NCI-H226 (cell line): ENCODE results near the gene AGXT.

Source experiments
- DNase-seq: peaks from one replicate; pipeline ENCODE4 v3.0.0-alpha.2; 2015

AGXT gene

DNA sequence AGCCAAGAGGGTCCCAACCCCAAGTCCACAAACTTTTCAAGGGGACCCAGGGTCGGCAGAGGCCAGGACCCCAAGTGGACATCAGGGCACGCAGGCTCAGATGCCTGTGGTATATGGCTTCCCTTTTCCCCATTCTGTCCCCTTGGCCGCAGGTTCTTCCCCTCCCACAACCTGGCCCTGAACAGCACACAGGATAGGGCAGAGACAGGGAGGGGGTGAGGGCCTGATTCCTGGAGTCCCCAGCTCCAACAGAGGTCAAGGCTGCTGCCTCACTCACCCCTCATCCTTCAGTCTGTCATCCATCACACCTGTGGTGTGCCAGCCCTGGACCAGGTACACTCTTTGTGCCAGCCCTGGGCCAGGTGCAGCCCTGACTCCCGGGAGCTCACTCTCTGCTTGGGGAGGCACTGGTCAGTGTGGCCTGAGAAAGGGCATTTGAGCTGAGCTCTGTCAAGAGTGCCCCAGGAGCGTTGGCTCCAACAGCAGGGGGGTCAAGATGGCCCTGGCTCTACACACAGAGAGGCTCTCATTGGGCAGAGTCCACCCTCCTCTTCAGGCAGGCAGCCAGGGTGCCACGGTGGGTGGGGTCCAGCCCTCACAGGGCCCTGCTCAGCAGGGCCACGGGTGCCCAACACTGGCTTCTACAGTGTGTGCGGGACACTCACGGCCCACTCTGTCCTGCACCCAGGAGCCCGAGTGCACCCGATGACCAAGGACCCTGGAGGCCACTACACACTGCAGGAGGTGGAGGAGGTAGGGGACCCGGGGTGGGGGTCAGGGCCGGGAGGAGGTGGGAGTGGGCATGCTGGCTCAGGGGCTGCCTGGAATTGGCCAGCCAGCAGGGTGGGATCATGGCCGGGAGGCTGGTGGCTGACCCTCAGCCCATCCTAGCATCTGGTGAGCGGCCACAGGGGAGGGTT, 1.6 kb downstream of the AGXT start:
- DNase-seq: no peak

- DNase-seq: no peak
Observed at GRCh38 chr2:240871071-240871958, 2.7 kb downstream of the AGXT start.

GRCh38 chr2:240872317-240873097, 3.9 kb downstream of the AGXT start:
- DNase-seq: no peak

- no peak for DNase-seq
Observed at GRCh38 chr2:240873098-240873788, 4.6 kb downstream of the AGXT start.

DNA sequence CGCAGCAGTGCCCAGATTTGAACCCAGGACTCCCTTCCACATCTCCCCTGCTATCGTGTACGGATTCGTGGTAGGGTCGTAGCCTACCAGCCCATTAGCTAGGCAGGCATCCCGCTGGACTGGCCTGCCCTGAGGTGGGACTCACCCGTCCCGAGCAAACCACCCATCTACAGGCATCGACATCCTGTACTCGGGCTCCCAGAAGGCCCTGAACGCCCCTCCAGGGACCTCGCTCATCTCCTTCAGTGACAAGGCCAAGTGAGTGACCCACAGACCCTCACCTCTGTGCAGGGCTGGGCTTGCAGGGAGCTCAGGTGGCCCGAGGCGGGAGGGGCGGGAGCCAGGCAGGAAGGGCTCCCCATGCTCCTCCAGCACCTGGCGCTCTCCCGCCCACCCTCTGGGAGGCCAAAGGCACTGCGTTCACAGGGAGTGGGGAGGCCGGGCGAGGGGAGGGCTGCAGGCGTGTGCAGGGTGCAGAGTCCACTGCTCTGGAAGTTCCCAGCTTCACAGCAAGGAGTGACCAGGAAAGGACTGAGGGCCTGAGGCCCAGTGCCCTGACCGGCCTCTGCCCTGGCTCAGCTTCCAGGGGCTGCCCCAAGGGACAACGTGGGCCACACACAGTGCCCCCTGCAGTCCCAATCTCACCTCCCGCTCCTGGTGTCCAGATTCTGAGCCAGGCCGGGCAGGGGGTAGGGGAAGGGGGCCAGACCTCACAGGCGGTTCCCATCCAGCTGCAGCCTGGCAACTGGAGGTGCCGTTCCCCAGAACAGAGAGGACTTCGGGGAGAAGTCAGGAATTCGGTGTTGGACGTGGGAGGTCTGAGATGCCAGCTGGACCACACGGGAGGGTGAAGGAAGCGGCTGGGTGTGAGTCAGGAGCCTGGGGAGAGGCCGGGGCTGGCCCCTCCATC, 5.4 kb downstream of the AGXT start:
- DNase-seq: peak; percentile 14

DNA sequence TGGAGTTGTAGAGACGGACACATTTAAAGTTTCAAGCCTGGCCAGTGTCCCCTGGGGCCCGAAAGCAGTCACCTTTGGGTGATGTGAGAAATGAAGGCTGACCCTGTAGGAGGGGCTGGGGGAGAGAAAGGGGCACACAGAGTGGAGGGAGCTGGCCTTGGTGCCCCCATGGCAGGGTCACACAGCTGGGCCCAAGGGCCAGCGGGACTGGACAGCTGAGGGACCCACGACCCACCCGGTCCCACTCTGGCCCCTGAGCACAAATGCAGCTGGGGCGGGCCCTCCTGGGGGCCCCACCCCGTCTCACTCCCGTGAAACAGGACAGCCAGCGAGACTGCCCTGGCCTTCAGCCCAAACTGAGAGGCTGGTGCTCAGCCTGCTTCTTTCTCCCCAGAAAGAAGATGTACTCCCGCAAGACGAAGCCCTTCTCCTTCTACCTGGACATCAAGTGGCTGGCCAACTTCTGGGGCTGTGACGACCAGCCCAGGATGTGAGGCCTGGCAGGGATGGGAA, 6.1 kb downstream of the AGXT start:
- no peak for DNase-seq

GRCh38 chr2:240875228-240876034, 6.8 kb downstream of the AGXT start:
- DNase-seq: no peak

DNA sequence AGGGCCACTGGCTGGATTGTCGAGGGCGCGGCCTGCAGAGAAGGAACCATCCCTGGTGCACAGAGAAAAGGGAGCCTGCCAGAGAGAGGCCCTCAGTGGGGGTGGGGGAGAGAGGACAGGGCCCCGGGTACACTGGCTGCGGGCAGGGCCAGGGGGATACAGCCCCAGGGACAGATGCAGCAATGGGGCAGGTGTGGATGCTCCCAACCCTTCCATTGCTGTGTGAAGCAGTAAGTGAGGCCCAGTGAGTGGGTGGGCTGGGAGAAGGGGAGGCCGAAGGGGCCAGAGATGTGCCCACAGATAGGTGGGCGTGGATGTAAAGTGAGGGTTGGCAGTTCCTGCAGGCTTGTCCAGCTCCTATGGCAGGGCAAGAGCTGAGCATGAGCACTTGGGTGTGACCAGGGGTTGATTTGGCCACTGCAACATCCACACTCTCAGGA, 7.4 kb downstream of the AGXT start:
- DNase-seq: no peak

DNA sequence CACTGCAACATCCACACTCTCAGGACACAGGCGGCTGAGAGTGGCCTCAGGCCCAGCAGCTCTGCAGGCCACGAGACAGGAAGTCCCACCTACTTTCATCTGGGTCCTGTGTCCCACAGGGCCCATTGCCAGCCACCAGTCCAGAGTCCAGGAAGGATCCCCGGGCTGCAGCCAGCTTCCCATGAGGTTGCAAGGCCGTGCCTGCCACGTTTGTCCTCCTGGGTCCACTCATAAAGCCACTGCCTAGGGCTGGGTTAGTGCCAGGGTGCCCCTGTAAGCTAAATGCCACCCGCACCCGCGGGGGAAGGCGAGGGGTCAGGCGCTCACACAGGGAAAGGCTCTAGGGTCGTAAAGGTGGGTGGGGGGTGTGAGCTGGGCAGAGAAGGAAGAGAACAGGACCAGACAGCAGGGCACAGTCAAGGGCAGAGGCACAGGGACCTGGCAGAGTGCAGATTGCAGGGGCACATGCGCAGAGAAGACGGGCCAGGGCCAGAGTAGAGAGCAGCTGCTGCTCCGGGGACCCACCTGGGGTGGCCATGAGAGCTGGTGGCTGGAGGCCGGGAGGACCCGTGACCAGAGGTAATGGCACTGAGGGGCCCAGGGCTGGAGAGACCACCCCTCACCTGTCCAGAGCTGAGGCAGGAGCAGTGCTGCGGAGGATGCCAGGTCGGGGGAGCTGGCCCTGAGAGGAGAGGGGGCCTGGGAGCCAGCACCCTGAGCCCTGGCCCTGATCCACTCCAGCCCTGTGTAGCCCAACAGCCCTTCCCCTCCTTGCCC, 8.0 kb downstream of the AGXT start:
- DNase-seq: no peak

- no peak for DNase-seq
Observed at GRCh38 chr2:240877460-240878340, 9.1 kb downstream of the AGXT start.

DNA sequence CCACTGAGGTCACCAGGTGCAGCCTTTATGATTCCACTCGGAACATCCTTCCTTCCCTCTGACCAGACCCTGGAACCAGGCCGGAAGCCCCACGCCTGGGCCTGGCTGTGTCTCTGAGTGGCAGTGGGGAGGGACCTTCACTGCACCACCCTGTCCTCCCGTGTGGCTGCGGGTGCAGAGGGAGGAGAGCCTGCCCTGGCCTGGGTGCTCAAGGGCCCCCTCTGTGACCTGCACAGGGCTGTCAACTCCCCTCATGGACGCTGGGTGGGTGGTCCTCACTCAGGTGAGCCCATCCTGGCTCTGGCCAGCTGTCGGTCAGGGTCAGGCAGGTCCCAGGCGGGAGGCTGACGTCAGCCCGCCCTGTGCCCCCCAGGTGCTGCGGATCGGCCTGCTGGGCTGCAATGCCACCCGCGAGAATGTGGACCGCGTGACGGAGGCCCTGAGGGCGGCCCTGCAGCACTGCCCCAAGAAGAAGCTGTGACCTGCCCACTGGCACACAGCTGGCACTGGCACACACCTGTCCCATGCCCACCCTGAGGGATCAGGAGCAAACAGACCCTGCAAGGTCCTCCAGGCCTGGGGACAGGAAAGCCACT, 9.8 kb downstream of the AGXT start:
- DNase-seq: no peak

- DNase-seq: no peak
Observed at GRCh38 chr2:240879105-240879504, 10.5 kb downstream of the AGXT start.

DNA sequence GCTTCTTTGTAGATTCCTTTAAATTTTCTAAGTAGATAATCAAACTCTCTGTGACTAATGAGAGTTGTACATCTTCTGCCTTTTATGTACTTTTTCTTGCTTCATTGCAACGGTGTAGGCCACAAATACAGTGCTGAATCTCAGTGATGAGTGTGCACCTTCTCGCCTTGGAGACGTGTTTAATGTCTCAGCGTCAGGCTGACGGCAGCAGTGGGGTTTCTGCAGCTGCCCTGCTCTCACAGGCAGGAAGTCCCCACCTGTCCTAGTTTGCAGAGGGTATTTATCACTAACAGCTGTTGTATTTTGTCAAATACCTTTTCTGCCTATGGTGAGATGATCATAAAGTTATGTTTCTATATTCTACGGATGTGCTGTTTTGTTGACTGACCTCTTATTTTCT, 13.3 kb downstream of the AGXT start:
- DNase-seq: no peak

DNA sequence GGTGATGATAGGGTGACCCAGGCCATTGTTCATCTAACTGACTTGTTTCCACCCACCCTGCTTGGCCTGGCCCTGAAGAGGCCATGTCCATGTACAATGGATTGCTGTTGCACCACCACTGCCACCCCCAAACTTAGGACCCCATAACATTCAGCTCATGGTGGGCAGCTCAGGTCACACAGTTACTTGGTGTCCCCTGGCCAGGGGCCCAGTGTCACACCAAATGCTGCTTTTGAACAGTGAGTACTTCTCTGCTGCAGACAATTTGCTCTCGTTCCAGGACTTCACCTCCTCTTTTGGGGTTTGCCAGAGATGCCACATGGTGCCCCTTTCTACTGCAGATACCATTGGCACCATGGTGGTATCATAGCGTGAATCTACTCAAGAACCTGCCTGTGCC, 15.6 kb downstream of the AGXT start:
- no peak for DNase-seq

DNA sequence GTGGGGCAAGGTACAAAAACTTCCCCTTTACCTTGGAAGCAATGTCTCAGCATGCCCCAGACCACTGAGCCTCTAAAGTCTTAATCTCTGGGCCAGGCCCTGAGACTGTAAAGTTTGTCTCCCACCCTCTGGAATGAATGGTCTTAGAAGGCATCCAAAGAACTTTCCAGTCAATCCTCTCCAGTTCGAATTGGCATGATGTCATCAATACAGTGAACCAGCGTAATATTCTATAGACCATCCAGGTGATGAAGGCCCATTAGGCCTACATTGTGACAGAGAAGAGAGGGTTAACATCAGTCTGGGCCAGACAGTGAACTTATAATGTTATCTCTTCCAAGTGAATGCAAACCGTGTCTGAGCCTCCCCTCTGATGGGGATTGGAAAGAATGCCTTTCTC, 16.1 kb downstream of the AGXT start:
- DNase-seq: no peak

GRCh38 chr2:240885566-240885965, 16.9 kb downstream of the AGXT start:
- no peak for DNase-seq

GRCh38 chr2:240886023-240886565, 17.5 kb downstream of the AGXT start:
- no peak for DNase-seq
